GF-D8 (cell line): ENCODE results near the gene SLC39A7.

Source experiments
- DNase-seq: peaks from one replicate; lab custom pipeline; 2025; lab: John Stamatoyannopoulos, UW

Gene SLC39A7, protein sequence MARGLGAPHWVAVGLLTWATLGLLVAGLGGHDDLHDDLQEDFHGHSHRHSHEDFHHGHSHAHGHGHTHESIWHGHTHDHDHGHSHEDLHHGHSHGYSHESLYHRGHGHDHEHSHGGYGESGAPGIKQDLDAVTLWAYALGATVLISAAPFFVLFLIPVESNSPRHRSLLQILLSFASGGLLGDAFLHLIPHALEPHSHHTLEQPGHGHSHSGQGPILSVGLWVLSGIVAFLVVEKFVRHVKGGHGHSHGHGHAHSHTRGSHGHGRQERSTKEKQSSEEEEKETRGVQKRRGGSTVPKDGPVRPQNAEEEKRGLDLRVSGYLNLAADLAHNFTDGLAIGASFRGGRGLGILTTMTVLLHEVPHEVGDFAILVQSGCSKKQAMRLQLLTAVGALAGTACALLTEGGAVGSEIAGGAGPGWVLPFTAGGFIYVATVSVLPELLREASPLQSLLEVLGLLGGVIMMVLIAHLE

DNA sequence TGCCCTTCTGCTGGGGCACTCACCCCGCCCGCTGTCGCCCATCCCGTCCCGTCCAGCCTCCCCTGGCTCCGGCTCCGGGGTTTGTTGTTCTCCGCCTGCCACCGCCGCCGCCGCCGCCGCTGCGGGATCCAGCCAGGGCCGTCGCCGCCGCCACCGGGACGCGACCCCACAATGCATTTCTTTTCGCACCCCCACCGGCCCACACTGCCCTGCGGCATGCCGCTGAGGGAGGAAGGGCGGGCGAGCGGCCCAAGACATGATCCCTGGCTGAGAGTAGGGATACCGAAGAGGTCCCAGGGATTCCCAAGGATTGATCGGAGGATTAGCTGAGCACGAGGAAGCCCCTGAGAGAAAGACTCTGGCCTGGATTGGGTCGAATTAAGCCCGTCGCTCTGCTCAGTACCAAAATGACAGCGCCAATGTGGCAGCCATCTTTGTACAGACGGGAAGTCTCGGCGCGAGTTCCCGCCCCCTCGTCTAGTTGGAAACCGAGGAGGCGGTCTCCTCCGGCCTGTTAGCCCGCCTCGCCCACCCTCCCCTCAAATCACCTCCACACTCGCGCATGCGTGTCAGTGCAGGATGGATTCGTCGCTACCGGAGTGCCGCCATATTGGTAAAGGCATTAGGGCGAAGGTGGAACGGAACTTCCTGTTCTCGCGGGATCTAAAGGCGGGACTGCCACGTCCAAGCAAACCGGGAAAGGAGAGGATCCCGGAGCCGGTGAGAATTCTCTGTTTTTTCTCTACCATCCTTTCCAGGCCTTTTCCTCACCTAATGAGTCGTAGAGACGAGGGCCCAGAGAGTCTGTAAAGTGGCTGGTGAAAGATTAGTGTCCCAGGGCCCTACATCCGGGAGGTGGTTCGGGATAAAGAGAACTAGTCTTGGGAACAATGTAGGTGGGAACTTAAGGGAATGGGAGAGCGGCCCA, at the start of gene SLC39A7, which contains the start of gene RXRB:
Gene SLC39A7, plus strand, starts transcription at position 649 of the 928 bp plus-strand sequence. CDS start 379 bp downstream, outside the sequence.
Gene RXRB, minus strand, starts transcription at position 447 of the 928 bp plus-strand sequence. Its CDS starts 189 bp downstream, at position 258.
- DNase-seq, result peak; percentile 92

DNA sequence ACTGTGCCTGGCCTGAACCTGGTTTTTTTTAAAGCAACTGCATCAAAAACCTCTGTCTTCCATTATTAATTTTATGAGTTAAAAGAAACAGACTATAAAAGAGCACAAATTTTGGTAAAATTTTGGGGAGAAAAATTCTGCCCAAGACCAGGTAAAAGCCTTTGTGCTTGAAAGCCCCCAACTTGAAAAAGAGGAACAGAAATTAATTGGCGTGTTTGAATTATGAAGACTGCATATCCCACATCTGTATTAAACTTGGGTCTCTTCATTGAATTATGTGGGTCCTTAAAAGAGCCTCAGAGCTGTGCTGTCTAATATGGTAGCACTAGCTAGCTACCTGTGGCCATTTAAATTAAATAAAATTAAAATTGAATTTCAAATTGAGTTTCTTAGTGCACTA, 49.6 kb upstream of the SLC39A7 start:
- no peak for DNase-seq

DNA sequence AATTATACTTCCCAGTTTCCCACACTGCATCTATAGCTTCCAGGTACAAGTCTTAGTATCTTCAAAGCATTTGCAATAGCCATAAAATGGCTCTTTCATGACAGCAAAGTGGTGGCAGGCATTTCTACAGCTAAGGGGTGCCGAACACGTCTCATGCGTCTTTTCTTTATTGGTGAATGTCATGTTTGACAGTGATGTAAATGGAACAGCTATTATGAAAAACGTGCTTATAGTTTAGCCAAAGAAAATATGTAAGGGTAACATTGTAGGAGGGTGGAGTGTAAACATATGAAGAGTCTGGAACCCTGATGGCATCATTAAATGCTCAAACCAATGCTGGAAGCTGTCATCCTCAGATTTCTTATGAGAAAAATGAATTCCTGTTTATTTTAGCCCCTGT, 46.3 kb upstream of the SLC39A7 start:
- no peak for DNase-seq

DNA sequence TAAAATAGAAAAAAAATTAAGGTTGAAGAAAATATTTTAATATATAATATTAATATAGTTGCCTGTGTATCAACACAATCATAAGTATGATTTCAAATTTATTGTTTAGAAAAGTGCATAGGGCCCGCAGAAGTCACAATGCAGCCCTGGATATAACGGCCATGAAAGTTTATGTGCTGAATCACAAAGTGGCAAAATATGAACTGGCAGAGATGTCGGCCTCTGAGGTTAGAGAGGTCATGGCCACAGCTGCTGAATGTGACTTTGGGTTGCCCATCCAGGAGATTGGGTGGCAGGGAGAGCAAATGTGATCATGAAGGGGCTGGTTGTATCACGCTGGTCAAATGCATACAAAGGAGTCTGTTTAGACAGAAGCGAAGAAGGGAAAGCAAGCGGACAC, 44.1 kb upstream of the SLC39A7 start:
- no peak for DNase-seq

DNA sequence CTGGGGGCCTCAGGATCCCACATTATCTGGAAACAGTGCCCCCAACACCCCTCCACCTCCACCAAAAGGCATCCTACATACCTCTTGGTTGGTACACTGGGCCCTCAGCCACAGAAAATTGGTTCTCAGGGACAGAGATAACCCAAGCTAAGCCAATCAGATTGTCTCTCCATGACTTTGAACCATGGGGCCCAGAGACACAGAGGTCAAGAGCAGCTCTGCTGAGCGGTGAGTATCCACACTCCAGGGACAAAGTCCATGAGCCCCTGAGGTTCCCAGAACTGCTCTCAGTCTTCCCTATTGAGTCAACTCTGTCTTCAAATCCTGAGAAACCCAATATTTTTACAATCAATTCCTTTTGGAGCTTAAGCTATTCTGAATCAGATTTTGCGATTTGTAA, 43.7 kb upstream of the SLC39A7 start:
- no peak for DNase-seq

DNA sequence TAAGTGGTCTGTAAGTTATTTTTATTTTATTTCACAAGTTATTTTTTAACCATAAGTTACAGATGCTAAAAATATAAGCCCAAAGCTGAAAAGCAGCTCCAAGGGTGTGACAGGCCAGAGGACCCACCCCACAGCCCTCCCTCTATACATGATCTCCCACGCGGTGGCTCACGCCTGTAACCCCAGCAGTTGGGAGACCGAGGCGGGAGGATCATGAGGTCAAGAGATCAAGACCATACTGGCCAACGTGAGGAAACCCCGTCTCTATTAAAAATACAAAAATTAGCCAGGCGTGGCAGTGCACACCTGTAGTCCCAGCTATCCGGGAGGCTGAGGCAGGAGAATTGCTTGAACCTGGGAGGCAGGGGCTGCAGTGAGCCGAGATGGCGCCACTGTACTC, 40.6 kb upstream of the SLC39A7 start:
- no peak for DNase-seq

DNA sequence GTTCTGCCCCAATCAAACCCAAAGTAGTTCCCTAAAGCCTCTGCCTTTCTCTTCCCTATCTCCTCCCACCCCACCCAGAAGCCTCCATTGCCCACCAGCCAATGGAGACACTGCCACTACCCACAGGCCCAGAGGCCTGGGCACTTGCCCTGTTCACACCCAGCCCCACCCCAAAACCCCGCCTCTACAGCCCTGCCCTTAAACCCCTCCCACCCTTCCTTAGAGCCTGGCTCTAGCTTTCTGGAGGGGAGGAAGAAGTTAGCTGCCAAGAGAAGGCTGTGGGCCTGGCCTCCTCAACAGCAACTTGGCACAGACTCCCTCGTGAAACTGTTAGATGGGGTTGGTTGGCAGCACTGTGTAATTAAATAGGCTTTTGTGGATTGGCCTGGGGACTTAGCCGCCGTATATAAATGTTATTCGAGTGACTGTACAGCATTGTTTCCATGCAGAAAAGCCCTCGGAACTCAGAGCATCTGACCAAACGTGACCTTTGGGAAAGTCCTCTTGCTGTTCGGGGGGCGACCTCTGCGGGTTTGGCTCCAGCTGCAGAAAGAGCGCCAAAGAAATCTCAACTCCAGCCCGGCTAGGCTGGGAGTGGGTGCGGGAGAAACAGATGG, 39.8 kb upstream of the SLC39A7 start:
- no peak for DNase-seq

DNA sequence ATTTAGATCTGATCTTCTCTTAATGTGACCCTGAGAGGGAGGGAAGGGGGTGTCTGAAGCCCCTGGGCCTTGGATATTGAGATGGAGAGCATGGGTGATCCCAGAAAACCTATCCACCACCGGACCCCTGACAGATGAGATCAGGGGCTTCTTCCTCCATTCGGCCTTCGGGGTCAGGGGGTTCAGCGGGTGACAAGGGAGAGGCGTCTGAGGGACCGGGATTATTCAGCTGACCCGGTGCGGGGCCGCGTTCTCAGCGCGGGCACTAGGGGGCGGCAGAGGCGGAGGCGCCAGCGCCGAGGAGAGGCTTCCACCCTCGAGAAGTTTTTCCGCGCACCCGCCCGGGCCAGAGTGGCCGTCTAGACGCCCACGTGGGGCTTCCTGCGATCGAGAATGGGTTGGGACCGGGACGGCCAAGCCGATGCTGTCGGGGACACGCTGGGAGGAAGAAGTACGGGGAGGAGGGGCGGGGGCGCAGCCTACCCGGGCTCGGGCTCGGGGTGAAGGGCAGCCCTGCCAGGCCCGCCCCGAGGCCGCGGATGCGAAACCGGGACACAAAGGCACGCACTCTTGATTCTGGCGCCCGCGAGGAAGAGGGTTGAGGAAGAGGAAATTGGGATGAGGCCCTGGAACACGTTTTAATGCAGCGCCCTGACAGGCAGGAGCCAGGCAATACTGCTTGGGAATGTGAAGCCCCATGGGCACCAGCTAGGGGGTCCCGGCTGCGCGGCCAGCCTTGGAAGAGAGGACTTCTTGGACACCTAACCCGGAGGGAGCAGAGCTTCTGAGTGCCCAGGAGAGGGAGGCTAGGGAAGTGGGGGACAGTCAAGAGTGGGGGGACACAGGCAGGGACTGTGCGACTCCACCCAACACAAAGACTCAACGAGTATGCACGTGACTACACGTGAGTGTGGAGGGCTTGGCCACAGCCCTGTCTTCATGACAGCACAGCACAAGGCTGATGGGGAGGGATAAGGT, 39.0 kb upstream of the SLC39A7 start:
- peak; percentile 15 for DNase-seq

DNA sequence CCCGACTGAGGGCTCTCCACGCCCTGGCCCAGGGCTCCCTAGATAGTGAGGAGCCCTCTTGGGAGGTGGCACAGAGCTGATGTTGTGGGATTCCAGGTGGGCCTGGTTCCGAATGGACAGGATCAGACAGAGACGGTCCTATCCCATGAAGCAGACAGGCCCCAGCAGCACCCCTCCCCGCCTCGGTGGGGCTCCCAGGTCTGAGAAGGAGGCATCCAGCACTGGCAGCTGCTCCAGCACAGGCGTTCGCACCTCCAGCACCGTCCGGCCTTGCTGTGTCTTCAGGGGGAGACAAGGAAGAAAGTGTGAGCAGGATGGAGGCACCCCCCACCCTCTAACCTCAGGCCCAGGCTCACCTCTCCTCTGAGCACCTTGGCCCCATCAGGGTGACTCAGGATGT, 37.1 kb upstream of the SLC39A7 start:
- no peak for DNase-seq

DNA sequence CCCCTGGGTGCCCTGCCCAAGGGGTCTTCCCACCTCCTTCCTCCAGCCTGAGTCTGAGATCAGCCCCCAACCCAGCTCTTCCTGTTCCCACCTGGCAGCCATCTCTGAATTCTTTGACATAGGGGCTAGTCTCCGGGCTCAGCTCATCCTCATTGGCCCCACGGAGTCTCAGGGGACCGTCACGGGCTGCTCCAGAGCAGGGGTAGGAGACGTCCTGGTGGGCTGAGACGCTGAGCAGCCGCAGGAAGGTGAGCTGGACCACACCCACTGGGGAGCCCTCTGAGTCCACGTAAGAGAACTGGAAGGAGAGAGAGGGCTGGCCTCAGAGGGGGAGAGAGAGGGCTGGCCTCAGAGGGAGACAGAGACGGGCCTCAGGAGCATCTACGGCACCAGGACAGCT, 36.5 kb upstream of the SLC39A7 start:
- no peak for DNase-seq

DNA sequence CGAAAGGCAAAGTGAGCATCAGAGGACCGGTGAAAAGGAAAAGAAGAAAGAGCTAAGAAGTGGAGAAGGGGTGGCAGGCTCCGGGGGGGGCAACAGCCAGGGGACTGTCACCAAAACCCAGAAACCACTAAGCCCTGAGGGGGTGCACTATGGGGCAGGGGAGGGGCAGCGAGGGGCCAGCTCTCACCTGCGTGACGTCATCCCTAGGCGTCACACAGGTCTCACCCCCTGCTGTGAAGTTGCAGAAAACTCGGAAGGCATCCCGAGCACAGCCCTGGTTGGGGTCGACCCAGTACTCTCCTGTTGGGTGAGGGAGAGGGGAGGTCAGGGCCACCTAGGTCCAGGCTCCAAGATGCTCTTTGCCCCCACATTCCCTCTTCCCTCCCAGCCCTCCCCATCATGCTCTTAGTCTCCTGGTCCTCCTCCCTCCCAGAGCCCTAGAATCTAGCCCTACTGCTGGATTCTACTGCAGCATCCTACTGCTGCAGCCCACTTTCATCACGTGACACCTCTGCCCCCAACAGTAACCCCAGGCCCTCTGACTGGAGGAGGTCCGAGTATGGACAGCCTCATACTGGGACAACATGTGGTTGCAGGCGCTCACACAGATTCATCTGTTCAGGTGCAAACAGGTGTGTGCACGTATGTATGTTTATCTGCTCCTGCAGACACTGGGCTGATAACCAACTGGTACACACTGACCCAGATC, 35.8 kb upstream of the SLC39A7 start:
- no peak for DNase-seq

DNA sequence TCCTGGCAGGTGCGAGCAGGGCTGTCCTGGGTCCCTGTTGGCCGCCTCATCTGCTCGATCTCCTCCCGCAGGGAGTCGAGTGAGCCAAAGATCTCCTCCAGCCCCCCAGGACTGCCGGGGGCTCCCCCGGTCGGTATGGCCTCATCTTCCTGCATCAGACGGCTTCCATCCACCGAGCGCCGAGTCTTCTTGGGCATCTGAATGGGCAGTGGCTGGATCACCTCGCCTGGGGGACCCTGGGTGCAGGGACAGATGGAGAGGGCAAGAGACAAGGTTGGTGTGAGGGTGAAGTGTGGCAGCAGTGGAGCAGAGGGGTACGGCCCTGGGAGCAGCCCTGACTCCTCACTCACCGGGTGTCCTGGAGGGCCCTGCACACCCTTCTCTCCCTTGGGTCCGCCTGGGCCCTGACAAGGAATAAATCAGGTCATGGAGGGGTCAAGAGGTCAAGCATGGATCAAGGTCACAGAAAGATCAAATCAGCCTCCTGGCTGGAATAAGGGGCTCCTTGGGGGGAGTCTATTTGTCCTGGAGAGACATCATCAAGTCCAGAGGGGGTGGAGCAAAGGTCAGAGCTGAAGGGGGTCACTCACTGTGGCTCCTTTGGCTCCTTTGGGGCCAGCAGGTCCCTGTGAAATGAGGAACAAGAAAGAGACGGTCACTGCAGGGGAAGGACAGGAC, 34.9 kb upstream of the SLC39A7 start:
- no peak for DNase-seq

DNA sequence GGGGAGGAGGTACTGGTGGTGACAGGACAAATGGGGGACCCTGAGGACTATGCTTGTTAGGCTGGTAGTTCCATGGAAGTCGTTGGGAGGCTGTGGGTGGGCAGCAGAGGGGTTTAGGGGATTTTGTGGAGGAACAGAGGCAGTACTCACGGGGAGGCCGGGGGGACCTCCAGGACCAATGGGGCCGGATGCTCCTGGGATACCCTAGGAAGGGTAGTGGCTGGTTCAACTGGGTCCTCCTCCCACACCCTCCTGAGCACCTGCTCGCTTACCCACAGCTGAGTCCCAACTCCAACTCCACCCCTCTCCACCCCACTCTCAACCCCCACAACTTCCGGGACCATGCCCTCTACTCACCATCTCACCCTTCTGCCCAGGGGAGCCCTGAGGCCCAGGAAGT, 34.3 kb upstream of the SLC39A7 start:
- DNase-seq, result no peak

DNA sequence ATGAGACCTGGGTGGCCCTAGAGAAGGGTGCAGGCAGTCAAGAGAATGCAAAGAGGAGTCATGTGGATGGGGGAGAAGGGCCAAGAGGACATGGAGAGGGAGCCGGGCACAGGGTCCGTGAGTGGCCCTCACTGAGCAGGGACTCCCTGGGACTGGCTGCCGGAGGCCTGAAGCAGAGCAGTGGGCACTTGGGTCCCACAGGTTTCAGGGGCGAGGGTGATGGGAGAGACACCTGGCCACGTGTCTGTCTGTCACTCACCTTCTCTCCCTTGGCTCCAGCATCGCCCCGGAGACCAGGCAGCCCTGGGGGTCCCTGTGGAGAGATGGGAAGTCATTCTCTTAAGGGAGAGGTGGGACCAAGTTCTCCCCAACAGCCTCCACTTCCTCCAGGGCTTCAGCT, 33.9 kb upstream of the SLC39A7 start:
- no peak for DNase-seq

DNA sequence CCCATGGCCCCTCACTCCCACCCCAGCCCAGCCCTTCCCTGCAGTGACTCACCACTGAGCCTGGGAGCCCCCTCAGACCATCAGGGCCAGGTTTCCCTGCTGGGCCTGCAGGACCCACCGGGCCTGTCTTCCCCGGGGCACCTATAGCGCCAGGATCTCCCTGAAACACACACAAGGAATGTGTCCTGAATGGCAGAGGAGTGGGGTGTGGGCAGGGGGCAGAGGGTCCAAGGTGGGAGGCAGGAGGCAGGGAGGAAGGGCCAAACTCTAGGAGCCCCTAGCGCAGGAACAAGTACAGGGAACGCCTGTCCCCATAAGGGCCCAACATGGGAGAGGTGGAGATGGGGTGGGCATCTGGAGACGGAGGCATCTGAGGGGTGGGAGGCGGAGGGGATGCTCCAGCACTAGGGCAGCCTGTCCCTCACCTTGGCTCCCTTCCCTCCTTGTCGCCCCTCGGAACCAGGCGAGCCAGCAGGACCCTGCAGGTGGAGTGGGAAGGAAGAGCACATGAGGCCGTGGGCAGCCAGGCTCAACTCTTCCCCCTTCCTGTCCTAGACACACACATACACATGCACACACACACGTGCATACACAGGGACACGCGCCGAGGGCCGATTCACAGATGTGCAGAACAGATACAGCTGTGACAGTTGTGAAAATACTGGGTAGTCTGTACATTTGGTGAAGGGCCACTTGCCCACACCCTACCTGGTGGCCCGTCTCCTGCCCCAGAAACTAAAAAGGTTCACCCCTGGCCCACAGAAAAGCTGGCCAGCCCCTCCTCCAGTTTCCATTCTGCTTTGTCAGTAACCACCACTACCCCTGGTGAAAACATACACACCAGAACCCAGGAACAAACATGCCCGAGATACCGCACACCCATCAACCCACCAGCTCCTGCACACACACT, 33.0 kb upstream of the SLC39A7 start:
- no peak for DNase-seq

DNA sequence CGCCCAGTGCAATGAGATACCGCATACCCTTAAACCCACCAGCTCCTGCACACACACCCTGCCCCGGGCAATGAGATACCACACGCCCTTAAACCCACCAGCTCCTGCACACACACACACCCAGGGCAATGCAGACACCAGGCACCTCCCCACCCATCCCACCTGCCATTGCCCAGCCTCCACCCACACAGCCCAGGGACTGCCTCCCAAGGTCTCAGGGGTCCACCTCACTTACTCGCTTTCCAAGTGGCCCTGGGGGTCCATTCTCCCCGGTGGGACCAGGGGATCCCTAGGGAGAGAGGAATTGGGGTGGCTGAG, 32.4 kb upstream of the SLC39A7 start:
- DNase-seq, result no peak

DNA sequence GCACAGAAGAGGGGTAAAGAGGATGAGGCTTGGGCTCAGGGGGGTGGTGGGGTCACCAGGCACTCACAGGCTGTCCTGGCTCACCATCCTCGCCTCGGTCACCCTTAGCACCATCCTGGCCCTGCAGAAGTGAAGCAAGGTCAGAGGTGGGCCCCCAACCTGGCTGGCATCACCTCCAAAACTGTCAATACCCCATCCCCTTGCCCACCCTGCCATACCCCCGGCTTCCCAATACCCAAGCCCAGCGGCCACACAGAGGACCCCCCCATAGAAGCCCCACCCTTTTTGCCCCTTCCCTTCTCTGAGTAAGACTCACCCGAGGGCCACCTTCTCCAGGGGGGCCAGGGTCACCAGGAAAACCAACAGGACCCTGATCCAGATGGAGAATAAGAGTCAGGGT, 32.0 kb upstream of the SLC39A7 start:
- DNase-seq, result no peak

DNA sequence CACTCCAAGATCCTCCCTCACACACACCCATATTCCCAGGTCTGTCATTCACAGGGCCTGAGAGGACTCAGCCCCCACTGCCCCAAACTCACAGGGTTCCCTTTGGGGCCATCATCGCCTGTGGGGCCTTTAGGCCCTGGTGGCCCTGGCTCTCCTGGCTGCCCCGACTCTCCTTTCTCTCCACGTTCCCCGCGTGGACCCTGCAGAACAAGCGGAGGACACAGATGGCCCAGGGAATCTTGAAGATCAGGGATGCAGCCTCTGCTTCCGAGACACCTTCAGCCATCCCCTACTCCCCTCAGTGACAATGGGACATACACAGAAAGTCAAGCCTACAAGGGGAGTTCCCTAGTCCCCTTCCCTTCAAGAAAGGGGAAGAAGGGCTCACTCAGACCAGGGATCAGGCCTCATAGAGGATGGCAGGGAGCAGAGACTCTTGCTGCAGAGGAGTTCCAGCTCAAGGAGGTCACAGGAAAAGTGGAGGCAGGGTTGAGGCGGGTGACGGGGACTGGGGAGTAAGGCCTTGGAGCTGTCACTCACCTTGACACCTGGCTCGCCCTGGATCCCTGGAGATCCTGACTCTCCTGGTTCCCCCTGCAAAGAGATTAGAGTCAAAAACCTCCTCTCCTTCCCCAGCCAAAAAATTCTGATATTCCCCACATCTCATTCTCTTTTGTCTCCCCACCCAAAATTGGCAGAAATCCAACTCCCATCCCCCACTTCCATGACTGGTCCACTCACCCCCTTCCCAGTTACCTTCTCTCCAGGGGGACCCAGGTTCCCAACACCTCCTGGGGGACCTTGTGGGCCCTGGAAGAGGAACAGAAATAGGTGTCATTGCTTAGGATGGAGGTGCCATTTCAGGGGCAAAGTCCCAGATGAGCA, 31.1 kb upstream of the SLC39A7 start:
- no peak for DNase-seq
